ENCODE measurements around the gene ABCA7.
A peak's percentile ranks its signal among the peaks of the same experiment; 100 is the strongest.

The ABCA7 gene

DNA sequence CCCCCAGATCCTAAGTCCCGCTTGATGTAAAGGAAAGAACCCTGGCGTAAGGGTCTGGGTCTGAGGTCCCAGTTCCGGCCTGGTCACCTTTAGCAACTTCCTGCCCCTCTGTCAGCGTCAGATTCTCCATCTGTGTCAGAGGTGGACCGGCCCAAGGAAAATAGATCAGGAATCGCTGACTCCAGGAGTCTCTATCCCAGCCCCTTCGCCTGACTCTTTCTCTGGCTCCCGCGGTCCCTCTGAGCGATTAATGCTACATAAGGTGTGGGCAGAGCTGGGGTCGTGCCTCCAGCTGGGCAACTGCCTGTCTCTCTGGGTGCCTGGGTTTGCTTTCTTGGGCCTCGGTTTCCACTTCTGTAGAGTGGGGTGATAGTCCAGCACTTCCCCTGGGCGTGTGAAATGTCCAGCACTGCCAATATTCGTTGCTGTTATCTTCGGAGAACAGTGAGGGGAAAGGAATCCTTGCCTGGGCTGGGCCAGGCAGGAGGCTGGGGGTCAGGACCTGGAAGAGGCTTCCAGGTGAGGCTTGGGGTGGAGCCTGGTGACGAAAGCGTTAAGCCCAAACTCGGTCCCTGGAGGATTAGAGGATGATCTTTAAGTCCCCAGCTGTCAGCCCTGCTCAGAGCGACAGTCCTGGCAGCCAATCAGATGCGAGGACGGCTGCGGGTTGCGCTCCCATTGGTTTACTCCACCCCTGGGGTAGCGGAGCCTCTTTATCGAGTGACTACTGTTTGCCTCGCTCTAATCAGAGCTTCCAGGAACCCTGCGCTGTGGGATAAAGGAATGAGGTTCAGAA, 767 bp downstream of the ABCA7 start:
- DNase-seq (ENCODE audit: low spot score): peak; percentile 99

DNA sequence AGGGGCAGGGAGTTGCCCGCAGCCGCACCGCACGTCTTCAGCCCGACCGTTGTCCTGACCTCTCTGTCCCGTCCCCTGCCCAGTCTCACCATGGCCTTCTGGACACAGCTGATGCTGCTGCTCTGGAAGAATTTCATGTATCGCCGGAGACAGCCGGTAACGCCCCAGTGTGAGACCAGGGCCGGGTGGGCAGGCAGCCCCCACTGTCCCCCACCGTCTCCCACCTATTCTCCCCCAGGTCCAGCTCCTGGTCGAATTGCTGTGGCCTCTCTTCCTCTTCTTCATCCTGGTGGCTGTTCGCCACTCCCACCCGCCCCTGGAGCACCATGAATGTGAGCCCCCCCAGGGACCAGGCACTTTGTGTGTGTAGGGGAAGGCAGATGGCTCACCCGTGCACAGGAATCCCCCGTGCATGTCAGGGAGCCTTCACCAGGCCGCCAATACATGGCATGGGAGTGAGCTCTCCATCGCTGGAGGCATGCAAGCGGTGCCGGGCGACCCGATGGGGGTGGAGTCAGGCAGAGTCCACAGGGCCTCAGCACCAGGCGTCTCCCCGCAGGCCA, 1.4 kb downstream of the ABCA7 start:
- peak; percentile 52 for DNase-seq (ENCODE audit: low spot score)

DNA sequence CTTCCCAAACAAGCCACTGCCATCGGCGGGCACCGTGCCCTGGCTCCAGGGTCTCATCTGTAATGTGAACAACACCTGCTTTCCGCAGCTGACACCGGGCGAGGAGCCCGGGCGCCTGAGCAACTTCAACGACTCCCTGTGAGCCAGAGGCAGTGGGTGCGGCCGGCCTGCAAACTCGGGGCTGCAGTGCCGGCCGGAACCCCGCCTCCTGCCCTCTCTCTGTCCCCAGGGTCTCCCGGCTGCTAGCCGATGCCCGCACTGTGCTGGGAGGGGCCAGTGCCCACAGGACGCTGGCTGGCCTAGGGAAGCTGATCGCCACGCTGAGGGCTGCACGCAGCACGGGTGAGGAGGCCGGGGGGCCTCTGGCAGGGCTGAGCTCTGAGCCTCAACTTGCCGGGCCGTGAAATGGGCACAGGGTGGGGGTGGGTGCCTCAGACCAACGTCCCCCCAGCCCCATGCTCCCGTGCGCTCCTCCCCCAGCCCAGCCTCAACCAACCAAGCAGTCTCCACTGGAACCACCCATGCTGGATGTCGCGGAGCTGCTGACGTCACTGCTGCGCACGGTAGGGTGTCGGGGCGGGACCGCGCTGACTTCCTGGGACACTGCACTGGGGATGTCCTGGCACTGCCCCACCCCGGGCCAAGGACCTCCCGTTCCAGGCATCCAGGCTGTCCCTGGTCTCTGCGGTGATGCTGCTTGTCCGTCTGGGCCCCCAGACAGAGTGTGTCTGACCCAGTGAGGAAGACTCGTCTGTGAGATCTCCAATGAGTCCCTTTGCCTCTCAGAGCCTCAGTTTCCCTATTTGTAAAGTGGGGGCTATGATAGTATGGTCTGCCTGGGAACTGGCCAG, 2.2 kb downstream of the ABCA7 start:
- DNase-seq (ENCODE audit: low spot score): no peak

DNA sequence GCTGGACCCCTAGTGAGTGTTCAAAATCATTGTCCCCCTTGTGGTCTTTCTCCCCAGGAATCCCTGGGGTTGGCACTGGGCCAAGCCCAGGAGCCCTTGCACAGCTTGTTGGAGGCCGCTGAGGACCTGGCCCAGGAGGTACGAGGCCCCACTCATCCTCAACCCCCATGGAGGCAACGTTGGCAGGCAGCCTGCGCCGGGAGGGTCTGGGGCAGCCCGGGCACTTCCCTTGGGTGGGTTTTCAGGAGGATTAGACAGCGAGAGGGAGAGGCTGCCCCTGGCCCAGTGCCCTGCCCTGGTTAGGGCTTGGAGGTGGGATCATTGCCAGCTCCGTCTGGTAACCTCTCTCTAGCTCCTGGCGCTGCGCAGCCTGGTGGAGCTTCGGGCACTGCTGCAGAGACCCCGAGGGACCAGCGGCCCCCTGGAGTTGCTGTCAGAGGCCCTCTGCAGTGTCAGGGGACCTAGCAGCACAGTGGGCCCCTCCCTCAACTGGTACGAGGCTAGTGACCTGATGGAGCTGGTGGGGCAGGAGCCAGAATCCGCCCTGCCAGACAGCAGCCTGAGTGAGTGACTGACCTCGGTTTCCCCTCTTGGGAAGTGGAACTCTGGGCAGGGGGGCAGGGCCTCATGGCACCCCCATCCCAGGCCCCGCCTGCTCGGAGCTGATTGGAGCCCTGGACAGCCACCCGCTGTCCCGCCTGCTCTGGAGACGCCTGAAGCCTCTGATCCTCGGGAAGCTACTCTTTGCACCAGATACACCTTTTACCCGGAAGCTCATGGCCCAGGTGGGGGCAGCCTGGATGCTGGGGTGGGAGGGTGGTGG, 3.0 kb downstream of the ABCA7 start:
- DNase-seq (ENCODE audit: low spot score): no peak

DNA sequence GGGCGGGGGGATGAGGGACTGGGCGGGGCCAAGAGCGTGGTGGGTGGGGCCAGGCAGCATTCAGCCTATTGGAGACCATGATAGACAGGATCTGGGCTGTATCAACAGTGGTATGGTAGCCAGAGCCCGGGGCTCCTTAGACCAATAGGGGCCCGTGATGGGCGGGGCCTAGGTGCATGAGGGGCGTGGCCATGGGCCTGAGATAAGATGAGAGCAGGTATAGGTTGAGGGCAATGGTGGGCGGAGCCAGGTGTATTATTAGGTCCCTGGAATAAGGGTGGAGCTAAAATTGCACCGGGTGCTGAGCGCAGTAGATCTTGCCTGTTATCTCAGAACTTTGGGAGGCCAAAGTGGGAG, 5.3 kb downstream of the ABCA7 start:
- DNase-seq (ENCODE audit: low spot score): no peak

DNA sequence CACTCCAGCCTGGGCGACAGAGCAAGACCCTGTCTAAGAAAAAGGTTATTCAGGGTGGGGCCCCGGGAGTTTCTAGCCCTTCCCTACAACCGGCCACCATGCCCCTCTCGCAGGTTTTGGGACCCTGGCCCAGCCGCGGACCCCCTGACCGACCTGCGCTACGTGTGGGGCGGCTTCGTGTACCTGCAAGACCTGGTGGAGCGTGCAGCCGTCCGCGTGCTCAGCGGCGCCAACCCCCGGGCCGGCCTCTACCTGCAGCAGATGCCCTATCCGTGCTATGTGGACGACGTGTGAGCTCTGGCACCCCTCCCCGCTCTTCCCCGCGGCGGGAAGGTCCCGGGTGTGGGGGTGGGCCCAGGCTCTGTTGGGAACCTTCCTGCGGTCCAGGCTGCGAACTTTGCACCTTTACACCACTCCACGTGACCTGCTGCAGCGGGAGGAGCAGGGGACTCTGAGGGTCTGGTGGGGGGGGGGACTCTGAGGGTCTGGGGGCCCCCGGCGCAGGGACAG, 6.3 kb downstream of the ABCA7 start:
- DNase-seq (ENCODE audit: low spot score): no peak

DNA sequence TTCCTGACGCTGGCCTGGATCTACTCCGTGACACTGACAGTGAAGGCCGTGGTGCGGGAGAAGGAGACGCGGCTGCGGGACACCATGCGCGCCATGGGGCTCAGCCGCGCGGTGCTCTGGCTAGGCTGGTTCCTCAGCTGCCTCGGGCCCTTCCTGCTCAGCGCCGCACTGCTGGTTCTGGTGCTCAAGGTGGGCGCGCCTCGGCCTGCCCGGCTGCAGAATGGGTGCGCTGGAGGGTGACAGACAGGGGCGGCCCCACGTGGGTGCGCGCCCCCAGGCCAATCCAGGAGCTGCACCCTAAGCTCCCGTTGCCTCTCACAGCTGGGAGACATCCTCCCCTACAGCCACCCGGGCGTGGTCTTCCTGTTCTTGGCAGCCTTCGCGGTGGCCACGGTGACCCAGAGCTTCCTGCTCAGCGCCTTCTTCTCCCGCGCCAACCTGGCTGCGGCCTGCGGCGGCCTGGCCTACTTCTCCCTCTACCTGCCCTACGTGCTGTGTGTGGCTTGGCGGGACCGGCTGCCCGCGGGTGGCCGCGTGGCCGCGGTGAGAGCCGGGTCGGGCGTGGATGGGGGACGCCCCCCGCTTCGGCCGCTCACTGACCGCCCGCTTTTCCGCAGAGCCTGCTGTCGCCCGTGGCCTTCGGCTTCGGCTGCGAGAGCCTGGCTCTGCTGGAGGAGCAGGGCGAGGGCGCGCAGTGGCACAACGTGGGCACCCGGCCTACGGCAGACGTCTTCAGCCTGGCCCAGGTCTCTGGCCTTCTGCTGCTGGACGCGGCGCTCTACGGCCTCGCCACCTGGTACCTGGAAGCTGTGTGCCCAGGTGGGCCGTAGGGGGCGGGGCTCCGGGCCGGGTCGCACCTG, 7.2 kb downstream of the ABCA7 start:
- no peak for DNase-seq (ENCODE audit: low spot score)

DNA sequence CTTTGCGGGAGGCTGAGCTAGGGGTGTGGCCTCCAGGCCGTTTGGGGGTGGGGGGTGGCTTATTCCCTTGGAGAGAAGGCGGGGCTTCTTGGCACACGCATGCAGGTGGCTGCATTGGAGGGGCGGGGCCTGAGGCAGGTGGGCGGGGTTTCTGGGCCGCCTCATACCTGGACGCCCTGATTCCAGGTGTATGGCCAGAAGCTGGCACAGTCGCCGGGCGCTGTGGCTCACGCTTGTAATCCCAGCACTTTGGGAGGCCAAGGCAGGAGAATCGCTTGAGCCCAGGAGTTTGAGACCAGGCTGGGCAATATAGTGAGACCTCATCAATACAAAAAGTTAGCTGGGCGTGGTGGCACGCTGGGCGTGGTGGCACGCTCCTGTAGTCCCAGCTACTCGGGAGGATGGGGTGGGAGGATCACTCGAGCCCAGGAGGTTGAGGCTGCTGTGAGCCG, 7.8 kb downstream of the ABCA7 start:
- DNase-seq (ENCODE audit: low spot score): no peak

DNA sequence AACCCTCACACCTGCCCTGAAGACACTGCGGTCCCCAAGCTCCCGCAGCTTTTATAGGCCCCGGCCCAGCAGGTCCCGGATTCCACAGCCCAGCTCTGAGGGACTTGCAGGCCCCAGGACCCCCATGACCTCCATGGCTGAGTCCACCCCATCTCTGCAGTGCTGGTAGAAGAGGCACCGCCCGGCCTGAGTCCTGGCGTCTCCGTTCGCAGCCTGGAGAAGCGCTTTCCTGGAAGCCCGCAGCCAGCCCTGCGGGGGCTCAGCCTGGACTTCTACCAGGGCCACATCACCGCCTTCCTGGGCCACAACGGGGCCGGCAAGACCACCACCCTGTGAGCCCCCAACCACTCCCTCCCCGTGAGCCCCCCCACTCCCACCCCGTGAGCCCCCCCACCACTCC, 9.2 kb downstream of the ABCA7 start:
- no peak for DNase-seq (ENCODE audit: low spot score)

DNA sequence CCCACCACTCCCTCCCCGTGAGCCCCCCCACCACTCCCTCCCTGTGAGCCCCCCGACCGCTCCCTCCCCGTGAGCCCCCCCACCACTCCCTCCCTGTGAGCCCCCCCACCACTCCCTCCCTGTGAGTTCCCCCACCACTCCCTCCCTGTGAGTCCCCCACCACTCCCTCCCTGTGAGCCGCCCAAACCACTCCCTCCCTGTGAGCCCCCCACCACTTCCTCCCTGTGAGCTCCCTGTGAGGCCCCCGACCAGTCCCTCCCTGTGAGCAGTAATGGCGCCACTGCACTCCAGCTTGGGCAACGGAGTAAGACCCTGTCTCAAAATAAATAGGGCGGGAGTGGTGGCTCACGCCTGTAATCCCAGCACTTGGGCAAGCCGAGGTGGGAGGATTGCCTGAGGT, 9.9 kb downstream of the ABCA7 start:
- DNase-seq (ENCODE audit: low spot score): no peak

DNA sequence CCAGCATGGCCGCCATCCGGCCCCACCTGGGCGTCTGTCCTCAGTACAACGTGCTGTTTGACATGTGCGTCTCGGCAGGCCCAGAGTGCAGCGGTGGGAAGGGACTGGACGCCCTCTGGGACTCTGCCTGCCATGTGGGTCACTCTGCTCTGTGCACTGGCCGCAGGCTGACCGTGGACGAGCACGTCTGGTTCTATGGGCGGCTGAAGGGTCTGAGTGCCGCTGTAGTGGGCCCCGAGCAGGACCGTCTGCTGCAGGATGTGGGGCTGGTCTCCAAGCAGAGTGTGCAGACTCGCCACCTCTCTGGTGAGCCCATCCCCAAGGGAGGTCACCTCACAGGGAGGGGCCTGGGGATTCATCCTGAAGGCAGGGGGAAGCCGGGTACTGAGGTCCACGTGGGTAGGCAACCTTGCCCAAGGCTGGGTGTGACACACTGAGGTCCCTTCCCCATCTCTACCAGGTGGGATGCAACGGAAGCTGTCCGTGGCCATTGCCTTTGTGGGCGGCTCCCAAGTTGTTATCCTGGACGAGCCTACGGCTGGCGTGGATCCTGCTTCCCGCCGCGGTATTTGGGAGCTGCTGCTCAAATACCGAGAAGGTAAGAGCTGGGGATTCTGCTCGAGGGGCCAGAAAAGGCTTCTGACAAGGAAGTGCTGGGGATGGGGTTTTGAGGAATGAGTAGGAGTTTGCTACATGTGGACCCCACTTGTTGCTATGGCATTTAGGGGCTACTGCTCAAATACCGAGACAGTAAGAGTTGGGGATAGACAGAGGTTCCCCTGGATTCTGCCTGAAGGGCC, 11.3 kb downstream of the ABCA7 start:
- no peak for DNase-seq (ENCODE audit: low spot score)

DNA sequence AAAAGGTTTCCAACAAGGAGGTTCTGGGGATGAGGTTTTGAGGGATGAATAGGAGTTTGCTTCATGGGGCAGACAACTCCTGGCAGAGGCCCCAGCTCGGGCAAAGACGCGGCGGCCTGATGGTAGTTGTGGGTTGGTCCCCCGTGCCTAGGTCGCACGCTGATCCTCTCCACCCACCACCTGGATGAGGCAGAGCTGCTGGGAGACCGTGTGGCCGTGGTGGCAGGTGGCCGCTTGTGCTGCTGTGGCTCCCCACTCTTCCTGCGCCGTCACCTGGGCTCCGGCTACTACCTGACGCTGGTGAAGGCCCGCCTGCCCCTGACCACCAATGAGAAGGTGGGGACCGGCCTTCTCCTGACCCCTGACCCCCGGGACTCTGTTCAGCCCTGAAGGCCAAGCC, 11.9 kb downstream of the ABCA7 start:
- no peak for DNase-seq (ENCODE audit: low spot score)

DNA sequence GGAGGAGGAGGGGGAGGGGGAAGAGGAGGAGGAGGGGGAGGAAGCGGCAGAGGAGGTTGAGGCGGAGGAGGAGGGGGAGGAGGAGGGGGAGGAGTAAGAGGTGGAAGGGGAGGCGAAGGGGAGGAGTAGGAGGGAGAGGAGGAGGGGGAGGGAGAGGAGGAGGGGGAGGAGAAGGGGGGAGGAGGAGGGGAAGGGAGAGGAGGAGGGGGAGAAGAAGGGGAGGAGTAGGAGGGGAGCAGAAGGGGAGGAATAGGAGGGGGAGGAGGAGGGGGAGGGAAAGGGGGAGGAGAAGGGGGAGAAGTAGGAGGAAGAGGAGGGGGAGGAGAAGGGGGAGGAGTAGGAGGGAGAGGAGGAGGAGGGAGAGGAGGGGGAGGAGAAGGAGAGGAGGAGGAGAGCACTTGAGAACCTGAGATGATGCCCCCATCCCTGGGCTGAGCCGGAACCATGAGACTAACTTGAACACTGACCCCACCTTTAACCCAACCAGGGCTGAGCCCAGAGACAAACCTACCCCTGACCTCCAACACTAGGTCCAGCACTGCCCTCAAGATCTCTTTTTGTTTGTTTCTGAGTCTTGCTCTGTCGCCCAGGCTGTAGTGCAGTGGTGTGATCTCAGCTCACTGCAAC, 12.6 kb downstream of the ABCA7 start:
- no peak for DNase-seq (ENCODE audit: low spot score)

DNA sequence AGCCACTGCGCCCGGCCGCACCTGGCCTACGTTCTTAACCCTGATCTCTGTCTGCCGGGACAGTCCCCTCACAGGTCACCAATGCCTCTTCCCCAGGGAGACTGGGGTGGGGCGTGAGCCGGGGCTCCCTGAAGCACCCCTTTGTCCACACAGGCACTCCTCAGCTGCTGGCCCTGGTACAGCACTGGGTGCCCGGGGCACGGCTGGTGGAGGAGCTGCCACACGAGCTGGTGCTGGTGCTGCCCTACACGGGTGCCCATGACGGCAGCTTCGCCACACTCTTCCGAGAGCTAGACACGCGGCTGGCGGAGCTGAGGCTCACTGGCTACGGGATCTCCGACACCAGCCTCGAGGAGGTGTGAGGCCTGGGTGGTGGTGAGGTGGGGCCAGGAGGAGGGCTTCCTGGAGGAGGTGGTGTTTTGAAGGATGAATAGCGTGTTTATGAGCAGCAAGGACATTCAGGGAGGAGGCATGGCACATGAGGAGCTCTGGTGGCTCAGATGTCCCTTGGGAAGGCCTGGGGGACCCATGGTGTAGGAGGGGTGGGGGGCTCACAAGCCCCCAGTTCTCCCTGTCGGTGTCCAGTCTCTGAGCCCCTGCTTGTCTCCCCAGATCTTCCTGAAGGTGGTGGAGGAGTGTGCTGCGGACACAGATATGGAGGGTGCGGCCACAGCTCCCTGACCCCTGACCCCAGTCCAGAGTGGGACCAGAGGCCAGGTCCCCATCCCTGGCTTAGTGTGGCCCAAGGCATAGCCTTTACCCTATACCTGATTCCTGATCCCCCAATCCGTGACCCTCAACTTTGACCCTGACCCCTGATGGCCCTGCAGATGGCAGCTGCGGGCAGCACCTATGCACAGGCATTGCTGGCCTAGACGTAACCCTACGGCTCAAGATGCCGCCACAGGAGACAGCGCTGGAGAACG, 13.5 kb downstream of the ABCA7 start:
- no peak for DNase-seq (ENCODE audit: low spot score)

DNA sequence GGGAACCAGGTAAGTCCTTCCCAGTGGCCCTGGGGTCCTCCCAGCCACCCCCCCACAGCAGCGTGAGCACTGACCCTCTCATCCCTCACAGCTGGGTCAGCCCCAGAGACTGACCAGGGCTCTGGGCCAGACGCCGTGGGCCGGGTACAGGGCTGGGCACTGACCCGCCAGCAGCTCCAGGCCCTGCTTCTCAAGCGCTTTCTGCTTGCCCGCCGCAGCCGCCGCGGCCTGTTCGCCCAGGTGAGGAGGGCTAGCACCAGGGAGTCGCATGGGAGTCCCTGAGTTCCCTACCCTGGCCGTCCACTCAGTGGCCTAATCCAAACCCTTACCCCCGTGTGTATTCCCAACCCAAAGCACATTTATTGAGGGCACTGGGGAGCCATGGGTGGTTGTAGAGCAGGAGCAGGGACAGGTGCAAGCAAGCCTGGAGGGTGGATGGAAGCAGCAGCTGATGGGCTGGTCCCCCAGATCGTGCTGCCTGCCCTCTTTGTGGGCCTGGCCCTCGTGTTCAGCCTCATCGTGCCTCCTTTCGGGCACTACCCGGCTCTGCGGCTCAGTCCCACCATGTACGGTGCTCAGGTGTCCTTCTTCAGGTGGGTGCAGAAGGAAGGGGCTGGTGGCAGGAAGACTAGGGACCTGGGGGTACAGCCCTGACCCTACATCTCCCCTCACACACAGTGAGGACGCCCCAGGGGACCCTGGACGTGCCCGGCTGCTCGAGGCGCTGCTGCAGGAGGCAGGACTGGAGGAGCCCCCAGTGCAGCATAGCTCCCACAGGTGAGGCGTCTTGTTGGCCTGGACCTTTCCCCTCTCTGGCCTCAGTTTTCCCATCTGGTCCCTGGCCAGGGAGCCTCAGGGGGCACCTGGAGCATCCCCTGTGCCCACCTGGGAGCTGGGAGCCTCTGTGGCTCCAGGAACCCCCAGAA, 14.5 kb downstream of the ABCA7 start:
- DNase-seq (ENCODE audit: low spot score): no peak

DNA sequence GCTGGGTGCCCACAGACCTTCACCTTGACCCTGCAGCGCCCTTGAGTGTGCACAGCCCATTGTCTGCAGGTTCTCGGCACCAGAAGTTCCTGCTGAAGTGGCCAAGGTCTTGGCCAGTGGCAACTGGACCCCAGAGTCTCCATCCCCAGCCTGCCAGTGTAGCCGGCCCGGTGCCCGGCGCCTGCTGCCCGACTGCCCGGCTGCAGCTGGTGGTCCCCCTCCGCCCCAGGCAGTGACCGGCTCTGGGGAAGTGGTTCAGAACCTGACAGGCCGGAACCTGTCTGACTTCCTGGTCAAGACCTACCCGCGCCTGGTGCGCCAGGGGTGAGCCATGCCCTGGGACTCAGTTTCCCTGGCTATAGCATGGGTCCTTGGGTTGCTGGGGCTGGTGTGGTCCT, 15.1 kb downstream of the ABCA7 start:
- DNase-seq (ENCODE audit: low spot score): no peak

DNA sequence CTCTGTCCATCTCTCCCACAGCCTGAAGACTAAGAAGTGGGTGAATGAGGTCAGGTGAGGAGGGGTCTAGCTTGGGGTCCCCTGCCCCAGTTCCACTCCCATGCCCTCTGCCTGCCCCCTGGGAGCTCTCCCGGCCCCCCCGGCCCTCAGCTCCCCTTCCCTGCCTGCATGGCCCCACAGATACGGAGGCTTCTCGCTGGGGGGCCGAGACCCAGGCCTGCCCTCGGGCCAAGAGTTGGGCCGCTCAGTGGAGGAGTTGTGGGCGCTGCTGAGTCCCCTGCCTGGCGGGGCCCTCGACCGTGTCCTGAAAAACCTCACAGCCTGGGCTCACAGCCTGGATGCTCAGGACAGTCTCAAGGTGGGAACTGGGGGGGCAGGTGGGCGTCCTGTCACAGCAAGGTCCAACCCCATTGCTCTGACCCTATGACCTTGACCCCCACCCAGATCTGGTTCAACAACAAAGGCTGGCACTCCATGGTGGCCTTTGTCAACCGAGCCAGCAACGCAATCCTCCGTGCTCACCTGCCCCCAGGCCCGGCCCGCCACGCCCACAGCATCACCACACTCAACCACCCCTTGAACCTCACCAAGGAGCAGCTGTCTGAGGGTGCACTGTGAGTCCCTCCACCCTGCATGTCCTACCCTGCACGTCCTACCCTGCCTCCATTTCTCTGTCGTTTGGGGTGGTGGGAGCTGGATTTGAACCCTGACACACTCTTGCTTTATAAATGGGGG, 16.1 kb downstream of the ABCA7 start:
- DNase-seq (ENCODE audit: low spot score): no peak

Measured in GM03348 (cell line).